NOMO-1 treated with dmso at 0.1 percent for 144 hours (cell line): ENCODE data around the gene HS6ST3.
"Not testable (repeated sequence)": the region's sequence is repeated elsewhere in the genome, so short reads cannot be mapped to it uniquely, and the experiment has no call there.

ENCODE experiments used
- DNase-seq: peaks from one replicate; lab custom pipeline; 2025; ENCODE audit not compliant: unreplicated experiment; lab: John Stamatoyannopoulos, UW

Gene HS6ST3

GRCh38 chr13:96089749-96090239 is at the start of gene HS6ST3:
Gene HS6ST3 (plus strand): TSS chr13:96090107.
- no peak for DNase-seq

- no peak for DNase-seq
These were observed 48.4 kb upstream of the HS6ST3 start for GRCh38 chr13:96041326-96042110.

DNA sequence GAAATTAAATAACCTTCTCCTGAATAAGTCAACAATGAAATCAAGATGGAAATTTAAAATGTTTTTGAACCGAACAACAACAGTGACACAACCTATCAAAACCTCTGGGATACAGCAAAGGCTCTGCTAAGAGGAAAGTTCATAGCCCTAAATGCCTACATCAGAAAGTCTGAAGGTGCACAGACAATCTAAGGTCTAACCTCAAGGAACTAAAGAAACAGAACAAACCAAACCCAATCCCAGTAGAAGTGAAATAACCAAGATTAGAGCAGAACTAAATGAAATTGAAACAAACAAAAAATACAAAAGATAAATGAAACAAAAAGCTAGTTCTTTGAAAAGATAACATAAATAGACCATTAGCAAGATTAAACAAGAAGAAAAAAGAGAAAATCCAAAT is 45.7 kb upstream of the HS6ST3 start:
- no peak for DNase-seq

DNA sequence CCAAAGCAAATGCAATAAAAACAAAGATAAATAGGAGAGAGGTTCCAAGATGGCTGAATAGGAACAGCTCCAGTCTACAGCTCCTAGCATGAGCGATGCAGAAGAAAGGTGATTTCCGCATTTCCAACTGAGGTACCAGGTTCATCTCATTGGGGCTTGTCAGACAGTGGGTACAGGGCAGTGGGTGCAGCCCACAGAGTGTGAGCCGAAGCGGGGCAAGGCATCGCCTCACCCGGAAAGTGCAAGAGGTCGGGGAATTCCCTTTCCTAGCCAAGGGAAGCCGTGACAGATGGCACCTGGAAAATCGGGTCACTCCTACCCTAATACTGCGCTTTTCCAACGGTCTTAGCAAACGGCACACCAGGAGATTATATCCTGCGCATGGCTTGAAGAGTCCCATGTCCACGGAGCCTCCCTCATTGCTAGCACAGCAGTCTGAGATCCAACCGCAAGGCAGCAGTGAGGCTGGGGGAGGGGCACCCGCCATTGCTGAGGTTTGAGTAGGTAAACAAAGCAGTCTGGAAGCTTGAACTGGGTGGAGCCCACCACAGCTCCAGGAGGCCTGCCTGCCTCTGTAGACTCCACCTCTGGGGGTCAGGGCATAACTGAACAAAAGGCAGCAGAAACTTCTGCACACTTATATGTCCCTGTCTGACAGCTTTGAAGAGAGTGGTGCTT is 43.3 kb upstream of the HS6ST3 start:
- not testable (repeated sequence) for DNase-seq

GRCh38 chr13:96050955-96051354 is 39.0 kb upstream of the HS6ST3 start:
- DNase-seq: not testable (repeated sequence)

DNA sequence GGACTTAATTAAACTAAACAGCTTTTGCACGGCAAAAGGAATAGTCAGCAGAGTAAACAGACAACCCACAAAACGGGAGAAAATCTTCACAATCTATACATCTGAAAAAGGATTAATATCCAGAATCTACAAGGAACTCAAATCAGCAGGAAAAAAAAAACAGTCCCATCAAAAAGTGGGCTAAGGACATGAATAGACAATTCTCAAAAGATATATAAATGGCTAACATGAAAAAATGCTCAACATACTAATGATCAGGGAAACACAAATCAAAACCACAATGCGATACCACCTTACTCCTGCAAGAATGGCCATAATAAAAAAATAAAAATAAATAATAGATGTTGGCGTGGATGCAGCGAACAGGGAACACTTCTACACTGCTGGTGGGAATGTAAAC is 38.4 kb upstream of the HS6ST3 start:
- not testable (repeated sequence) for DNase-seq

GRCh38 chr13:96051946-96052345 is 38.0 kb upstream of the HS6ST3 start:
- DNase-seq: not testable (repeated sequence)

DNA sequence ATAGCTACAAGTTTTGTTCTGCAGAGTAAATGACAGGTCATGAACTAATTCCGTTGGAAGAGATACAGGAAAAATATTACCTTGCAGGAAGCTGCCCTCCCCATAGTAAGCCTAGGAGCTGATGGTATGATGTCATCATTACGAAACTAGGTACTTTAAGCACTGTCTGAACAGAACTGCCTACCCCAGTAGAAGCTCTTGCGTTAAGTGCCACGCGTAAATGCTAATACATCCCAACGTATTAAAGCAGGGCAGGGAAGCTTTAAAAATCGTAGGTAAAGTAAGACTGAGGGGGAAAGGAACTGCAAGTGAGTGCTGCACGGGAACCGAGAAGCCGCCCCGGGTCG is 37.3 kb upstream of the HS6ST3 start:
- peak; percentile 8 for DNase-seq

GRCh38 chr13:96053003-96053703 is 36.8 kb upstream of the HS6ST3 start, which contains the start of gene UGGT2:
Gene UGGT2 (minus strand): TSS chr13:96053401. CDS start chr13:96053312, 89 bp downstream.
- peak; percentile 68 for DNase-seq

DNA sequence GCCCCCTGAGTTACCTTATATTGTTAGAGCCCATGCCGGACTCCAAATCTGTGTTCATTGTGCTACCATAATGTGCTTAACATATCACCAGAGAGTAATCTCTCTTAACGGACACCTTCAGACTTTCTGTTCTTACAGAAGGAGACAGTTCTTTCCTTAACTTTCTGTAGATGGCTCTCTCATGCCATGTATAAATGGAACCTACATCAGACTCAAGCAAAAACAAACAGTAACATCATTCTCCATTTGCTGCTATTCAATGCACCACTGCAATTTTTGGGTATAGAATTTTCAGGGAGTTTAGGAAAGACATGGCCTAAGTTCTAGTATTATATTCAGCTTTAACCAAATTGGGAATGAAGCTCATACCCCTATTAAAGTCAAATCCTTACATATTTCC is 24.1 kb upstream of the HS6ST3 start:
- no peak for DNase-seq

- no peak for DNase-seq
These were observed 21.2 kb upstream of the HS6ST3 start for GRCh38 chr13:96068729-96069128.

- no peak for DNase-seq
These were observed 18.4 kb upstream of the HS6ST3 start for GRCh38 chr13:96071504-96071903.

GRCh38 chr13:96072392-96072791 is 17.5 kb upstream of the HS6ST3 start:
- DNase-seq: no peak

DNA sequence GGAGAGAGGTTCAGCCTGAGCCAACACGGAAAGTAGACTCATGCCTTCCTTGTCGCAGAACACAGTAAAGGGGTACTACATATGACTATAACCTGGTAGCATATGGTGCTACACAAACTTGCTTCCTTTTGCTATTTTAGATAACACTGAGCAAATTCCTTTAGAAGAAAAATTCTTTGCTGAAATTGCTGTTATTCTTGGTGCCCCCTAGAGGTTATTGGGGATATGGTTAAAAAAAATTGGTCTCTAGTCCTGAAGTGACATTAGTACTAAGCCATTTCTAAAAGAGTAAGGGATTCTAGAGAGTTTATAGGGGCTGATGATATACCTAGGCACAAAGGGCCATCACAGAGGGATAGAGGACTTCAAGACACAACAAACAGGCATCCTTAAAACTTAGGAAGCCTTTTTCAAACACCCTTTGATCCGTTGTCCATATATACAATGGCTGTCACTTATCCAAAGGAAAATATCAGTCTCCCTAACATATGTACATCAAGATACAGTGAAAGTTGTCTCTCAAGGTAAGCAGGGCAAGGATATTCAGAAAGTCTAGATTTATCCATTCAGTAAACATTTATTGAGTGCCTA is 13.9 kb upstream of the HS6ST3 start:
- DNase-seq: no peak

DNA sequence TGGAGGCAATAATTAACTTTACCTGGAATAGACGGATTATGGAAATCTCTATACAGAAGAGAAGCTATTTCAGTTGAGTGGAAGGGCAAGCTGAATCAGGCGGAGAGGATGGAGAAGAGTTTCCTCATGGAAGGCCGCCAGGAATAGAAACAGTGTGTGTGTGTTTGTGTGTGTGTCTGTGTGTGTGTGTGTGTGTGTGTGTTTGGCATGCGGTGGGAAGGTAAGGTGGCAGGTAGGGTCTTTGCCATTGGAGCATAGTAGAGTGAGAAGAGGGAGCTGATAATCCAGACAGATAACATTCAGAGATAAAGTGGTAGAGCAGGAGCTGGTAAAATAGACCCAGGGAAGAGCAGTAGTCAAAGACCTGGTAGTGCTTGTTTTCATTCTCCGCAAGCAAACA is 9.2 kb upstream of the HS6ST3 start:
- no peak for DNase-seq

DNA sequence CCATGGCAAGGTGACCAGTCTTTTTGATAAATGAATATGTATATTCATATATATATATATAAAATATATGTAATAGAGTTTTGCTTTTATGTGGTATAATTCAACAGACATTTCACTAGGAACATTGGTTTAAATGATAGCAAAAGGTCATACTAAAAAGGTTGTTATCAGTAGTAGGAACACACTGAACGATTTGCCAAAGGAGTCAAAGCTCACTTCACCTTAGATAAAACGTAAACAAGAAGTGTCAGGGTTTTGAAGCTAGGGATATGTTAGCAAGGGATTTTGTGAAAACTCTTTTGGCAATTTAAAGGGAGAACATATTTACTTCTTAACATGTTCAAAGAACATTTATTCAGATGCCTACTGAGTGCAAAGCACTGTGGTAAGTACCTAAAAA is 8.0 kb upstream of the HS6ST3 start:
- no peak for DNase-seq

DNA sequence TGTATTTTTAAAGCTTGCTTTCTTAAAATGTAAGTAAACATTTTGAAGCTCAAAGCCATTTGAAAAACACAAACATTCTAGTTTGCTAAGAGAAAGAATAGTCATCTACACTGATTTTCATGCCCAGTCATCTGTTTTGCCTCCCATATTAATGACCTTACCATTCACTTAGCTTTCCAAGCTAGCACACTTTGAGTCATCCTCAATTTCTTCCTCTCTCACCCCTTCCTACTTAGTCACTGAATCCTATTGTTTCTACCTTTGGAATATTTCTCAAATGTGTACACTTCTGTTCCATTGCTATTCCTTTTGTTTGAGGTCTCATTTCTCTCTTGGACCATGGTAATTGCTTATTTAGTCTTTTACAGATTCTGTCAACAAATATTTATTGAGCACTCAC is 7.3 kb upstream of the HS6ST3 start:
- no peak for DNase-seq

- no peak for DNase-seq
These were observed 3.2 kb upstream of the HS6ST3 start for GRCh38 chr13:96086736-96087135.

DNA sequence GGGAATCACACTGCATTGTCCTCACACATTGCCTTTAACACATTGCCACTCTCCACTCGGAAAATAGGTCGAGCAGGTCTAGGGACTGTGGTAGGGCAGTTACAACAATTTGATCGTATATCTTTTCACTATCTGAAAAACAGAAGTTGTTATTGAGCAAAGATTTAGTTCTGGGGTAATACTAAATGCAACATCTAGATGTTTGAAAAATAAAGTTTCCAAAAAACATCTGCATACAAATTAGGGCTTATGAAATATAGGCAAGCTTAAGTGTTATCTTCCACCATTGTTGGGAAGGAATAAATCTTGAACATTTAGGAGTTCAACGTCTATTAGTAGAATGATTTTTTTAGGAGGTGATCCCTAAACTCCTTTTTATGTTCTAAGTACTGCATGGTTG is 768 bp upstream of the HS6ST3 start:
- no peak for DNase-seq

DNA sequence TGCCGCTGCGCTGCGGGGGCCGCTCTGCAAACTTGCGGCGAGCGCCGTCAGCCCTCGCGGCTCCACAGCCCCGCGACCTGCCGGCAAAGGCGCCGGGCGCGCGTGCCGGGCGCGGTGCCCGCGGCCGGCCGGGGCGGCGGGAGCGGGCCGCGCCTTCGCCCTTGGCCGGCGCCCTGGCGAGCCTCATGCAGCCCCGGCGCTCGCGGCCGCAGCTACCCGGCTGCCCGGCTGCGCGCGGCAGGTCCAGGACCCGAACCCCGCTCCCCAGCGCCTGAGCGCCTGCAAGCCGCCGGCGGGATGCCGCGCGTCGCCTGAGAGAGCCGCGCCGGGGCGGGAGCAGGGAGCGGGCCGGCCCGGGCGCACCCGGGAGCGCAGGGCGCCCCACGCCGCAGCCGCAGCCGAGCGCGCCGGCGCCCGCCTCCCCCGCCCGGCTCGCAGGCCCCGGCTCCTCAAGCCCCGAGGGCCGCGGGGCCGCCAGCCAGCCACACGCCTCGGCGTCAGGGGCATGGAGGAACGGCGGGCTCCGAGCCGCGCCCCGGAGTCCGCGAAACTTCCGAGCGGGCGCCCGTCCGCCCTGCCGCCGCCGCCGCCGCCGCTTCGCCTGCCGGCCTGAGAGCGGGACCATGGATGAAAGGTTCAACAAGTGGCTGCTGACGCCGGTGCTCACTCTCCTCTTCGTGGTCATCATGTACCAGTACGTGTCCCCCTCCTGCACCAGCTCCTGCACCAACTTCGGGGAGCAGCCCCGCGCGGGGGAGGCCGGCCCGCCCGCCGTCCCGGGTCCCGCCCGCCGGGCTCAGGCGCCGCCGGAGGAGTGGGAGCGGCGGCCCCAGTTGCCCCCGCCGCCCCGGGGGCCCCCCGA is 564 bp downstream of the HS6ST3 start:
- no peak for DNase-seq
